Activated T-helper 9 cell treated with anti-CD3 and anti-CD28 coated beads, Interleukin-2, amount 50 U/mL, for 16 hours (primary cell): ENCODE measurements around the gene SERPINI1.

Experiments
- DNase-seq: peaks from one replicate; pipeline ENCODE4 v3.0.0-alpha.2; 2020; ENCODE audit warnings: low read depth

Gene SERPINI1

GRCh38 chr3:167735233-167736138, at the start of gene SERPINI1:
Gene SERPINI1 (plus strand): TSS chr3:167735721. CDS start chr3:167789129, 53,408 bp downstream.
- DNase-seq, result peak; percentile 63

- no peak for DNase-seq
Measured at GRCh38 chr3:167691366-167691765, 44.2 kb upstream of the SERPINI1 start.

GRCh38 chr3:167694121-167694520, 41.4 kb upstream of the SERPINI1 start:
- DNase-seq, result no peak

- no peak for DNase-seq
Measured at GRCh38 chr3:167700046-167700445, 35.5 kb upstream of the SERPINI1 start.

- no peak for DNase-seq
Measured at GRCh38 chr3:167700926-167701325, 34.6 kb upstream of the SERPINI1 start.

- no peak for DNase-seq
Measured at GRCh38 chr3:167705840-167706239, 29.7 kb upstream of the SERPINI1 start.

GRCh38 chr3:167709690-167710089, 25.8 kb upstream of the SERPINI1 start:
- no peak for DNase-seq

GRCh38 chr3:167710552-167710951, 25.0 kb upstream of the SERPINI1 start:
- no peak for DNase-seq

GRCh38 chr3:167711439-167711838, 24.1 kb upstream of the SERPINI1 start:
- no peak for DNase-seq

GRCh38 chr3:167712445-167712844, 23.1 kb upstream of the SERPINI1 start:
- DNase-seq, result no peak

- DNase-seq, result no peak
Measured at GRCh38 chr3:167714871-167715270, 20.6 kb upstream of the SERPINI1 start.

- no peak for DNase-seq
Measured at GRCh38 chr3:167716920-167717319, 18.6 kb upstream of the SERPINI1 start.

GRCh38 chr3:167718582-167718981, 16.9 kb upstream of the SERPINI1 start:
- no peak for DNase-seq

GRCh38 chr3:167723025-167723512, 12.5 kb upstream of the SERPINI1 start:
- no peak for DNase-seq

GRCh38 chr3:167723872-167724271, 11.6 kb upstream of the SERPINI1 start:
- no peak for DNase-seq

GRCh38 chr3:167728176-167728575, 7.3 kb upstream of the SERPINI1 start:
- DNase-seq, result no peak

GRCh38 chr3:167728632-167729323, 6.7 kb upstream of the SERPINI1 start:
- no peak for DNase-seq

- DNase-seq, result no peak
Measured at GRCh38 chr3:167729591-167729990, 5.9 kb upstream of the SERPINI1 start.

- no peak for DNase-seq
Measured at GRCh38 chr3:167731393-167731792, 4.1 kb upstream of the SERPINI1 start.

GRCh38 chr3:167732313-167733065, 3.0 kb upstream of the SERPINI1 start:
- DNase-seq, result no peak

- DNase-seq, result no peak
Measured at GRCh38 chr3:167733961-167734497, 1.5 kb upstream of the SERPINI1 start.
